Measurements from ENCODE around the gene COL23A1. TPM values are rescaled to one million over a fixed set of nuclear protein-coding genes. Genes with fewer than 3 reads are reported as not detected.
"Not testable (repeated sequence)": the region's sequence is repeated elsewhere in the genome, so short reads cannot be mapped to it uniquely, and the experiment has no call there.

The COL23A1 gene
- total RNA-seq, 1 experiment from 2014 or later: not detected

DNA sequence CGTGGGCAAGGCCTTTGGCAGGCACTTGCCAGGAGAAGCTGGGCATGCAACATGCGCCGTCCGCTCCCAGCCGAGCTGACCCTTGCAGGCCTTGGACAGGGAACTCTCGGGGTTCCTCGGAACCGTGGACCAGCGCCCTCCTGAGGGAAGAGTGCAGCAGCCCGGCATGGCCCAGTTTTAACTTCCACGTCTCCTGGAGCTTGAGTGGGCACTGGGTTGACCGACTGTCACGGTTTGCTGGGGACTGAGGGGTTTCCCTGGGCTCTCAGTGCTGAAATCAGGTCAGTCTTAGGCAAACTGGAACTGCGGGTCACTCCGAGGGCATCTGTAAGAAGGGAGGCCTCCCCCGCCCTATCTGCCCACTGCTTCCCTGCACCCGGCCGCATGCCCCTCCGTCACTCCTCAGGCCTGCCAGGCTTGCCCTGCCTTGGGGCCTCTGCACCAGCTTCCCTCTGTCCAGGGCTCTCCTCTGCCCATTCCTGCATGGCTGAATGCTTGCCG lies 270.6 kb downstream of the COL23A1 start:
- peaks cover 15% of the 10 kb centered on the region for H3K27me3 ChIP-seq (ENCODE audit: low read length)
- H3K36me3 ChIP-seq (ENCODE audit: low read depth, low read length): no peaks in the 10 kb centered on the region
- no peaks in the 10 kb centered on the region for H3K79me2 ChIP-seq (ENCODE audit: low read length)
- H2AFZ ChIP-seq (ENCODE audit: low read length): no peak overlapping the region
- no peak for TF ChIP-seq EZH2phosphoT487 (IDR thresholded peaks at IDR 0.05; ENCODE audit: borderline replicate concordance, low read length)
- TF ChIP-seq EZH2 (IDR thresholded peaks at IDR 0.05; ENCODE audit: low read length, unreplicated experiment): no peak
- TF ChIP-seq CTCF (conservative IDR thresholded peaks at IDR 0.05; ENCODE audit: low read depth, low read length): no peak
- H3K9me2 ChIP-seq (replicated peaks; ENCODE audit: low read length): no peaks in the 10 kb centered on the region
- ChIA-PET CTCF (no interaction called here), POLR2A (ENCODE audit: unreplicated experiment) (no interaction called here)
- H3K4me3 ChIP-seq (ENCODE audit: low read length): no peak overlapping the region
- no peaks in the 10 kb centered on the region for H3F3A ChIP-seq (ENCODE audit: low read length, unreplicated experiment)
- no peaks in the 10 kb centered on the region for H4K20me1 ChIP-seq (ENCODE audit: low read length)
- H3K4me2 ChIP-seq (ENCODE audit: low read length): no peak overlapping the region
- no TSS peak for BruUV-seq (replicated peaks)
- no peak overlapping the region for H3K9ac ChIP-seq (ENCODE audit: low read length)
- H3K9me3 ChIP-seq (ENCODE audit: low read length): no peaks in the 10 kb centered on the region
- DNase-seq (no peak), ATAC-seq (no peak)
- H3K27ac ChIP-seq (ENCODE audit: low read length): no peak overlapping the region
- intact Hi-C loops (cut with micrococcal nuclease): no loop called here
- H3K4me1 ChIP-seq (ENCODE audit: insufficient read depth, low read length): no peaks in the 10 kb centered on the region

DNA sequence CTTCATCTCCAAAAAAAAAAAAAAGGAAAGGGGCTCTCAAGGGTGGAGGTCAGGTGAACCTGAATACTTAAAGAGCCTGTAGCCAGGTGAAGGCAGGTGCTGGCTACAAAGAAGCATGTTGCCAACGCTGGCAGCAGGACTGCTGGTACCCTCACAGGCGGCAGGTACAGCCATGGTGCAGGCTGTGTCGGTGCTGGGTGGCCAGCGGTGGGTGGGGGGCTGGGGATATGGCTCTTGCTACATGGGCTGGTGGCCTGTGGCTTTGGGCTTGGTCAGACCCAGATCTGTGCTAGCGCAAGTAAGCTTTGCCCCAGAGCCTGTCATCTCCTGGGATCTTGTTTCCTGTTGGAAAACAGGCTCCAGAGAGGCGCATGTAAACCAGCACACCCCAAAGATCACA lies 271.3 kb downstream of the COL23A1 start:
- no peaks in the 10 kb centered on the region for H3K36me3 ChIP-seq (ENCODE audit: low read depth, low read length)
- no peak overlapping the region for H3K4me3 ChIP-seq (ENCODE audit: low read length)
- peaks cover 11% of the 10 kb centered on the region for H3K27me3 ChIP-seq (ENCODE audit: low read length)
- H3K9ac ChIP-seq (ENCODE audit: low read length): no peak overlapping the region
- no peaks in the 10 kb centered on the region for H3F3A ChIP-seq (ENCODE audit: low read length, unreplicated experiment)
- ATAC-seq (no peak), DNase-seq (no peak)
- POLR2A ChIA-PET (ENCODE audit: unreplicated experiment): no interaction called here
- CTCF ChIA-PET: no interaction called here
- intact Hi-C loops (cut with micrococcal nuclease): no loop called here
- no peaks in the 10 kb centered on the region for H3K9me2 ChIP-seq (replicated peaks; ENCODE audit: low read length)
- H3K9me3 ChIP-seq (ENCODE audit: low read length): no peaks in the 10 kb centered on the region
- H3K27ac ChIP-seq (ENCODE audit: low read length): no peak overlapping the region
- BruUV-seq (replicated peaks): no TSS peak
- H3K4me2 ChIP-seq (ENCODE audit: low read length): no peak overlapping the region
- H3K79me2 ChIP-seq (ENCODE audit: low read length): no peaks in the 10 kb centered on the region
- TF ChIP-seq EZH2phosphoT487 (IDR thresholded peaks at IDR 0.05; ENCODE audit: borderline replicate concordance, low read length) (no peak), EZH2 (IDR thresholded peaks at IDR 0.05; ENCODE audit: low read length, unreplicated experiment) (no peak), CTCF (conservative IDR thresholded peaks at IDR 0.05; ENCODE audit: low read depth, low read length) (no peak)
- no peaks in the 10 kb centered on the region for H4K20me1 ChIP-seq (ENCODE audit: low read length)
- no peak overlapping the region for H2AFZ ChIP-seq (ENCODE audit: low read length)
- H3K4me1 ChIP-seq (ENCODE audit: insufficient read depth, low read length): no peaks in the 10 kb centered on the region

DNA sequence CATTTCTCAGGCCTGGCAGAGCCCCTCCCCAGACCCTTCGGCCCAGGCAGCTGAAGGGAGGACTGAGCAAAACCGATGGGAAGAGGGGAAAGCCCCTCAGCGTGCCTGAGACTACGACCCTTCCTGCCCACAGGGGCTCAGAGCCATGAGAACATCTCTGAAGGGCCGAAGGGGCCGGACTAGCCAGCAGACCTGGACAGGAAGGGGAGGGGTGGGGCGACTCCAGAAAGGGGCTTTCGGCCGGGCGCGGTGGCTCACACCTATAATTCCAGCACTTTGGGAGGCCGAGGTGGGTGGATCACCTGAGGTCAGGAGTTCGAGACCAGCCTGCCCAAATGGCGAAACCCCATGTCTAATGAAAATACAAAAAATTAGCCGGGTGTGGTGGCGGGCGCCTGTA lies 271.8 kb downstream of the COL23A1 start:
- no peaks in the 10 kb centered on the region for H3K79me2 ChIP-seq (ENCODE audit: low read length)

GRCh38 chr5:178317727-178318126 lies 272.5 kb downstream of the COL23A1 start:
- H3K4me1 ChIP-seq (ENCODE audit: insufficient read depth, low read length); ATAC-seq; H3K9me3 ChIP-seq (ENCODE audit: low read length); H3K36me3 ChIP-seq (ENCODE audit: low read depth, low read length); CTCF ChIA-PET; H3K27ac ChIP-seq (ENCODE audit: low read length); DNase-seq; H2AFZ ChIP-seq (ENCODE audit: low read length); H3K79me2 ChIP-seq (ENCODE audit: low read length); H3K4me2 ChIP-seq (ENCODE audit: low read length); H4K20me1 ChIP-seq (ENCODE audit: low read length); H3K9ac ChIP-seq (ENCODE audit: low read length); H3K4me3 ChIP-seq (ENCODE audit: low read length); intact Hi-C loops (cut with micrococcal nuclease); H3K9me2 ChIP-seq (replicated peaks; ENCODE audit: low read length); H3F3A ChIP-seq (ENCODE audit: low read length, unreplicated experiment); BruUV-seq (replicated peaks); POLR2A ChIA-PET (ENCODE audit: unreplicated experiment): not testable (repeated sequence)
- H3K27me3 ChIP-seq (ENCODE audit: low read length): peaks cover 11% of the 10 kb centered on the region

More for the DNA sequence above, 271.8 kb downstream of the COL23A1 start:
- CTCF ChIA-PET: no interaction called here
- Histone ChIP-seq H3K27ac (ENCODE audit: low read length) (no peak overlapping the region), H3K9ac (ENCODE audit: low read length) (no peak overlapping the region), H3F3A (ENCODE audit: low read length, unreplicated experiment) (no peaks in the 10 kb centered on the region), H2AFZ (ENCODE audit: low read length) (no peak overlapping the region), H3K9me2 (replicated peaks; ENCODE audit: low read length) (no peaks in the 10 kb centered on the region), H3K4me1 (ENCODE audit: insufficient read depth, low read length) (no peaks in the 10 kb centered on the region), H3K9me3 (ENCODE audit: low read length) (no peaks in the 10 kb centered on the region), H3K4me3 (ENCODE audit: low read length) (no peak overlapping the region), H3K36me3 (ENCODE audit: low read depth, low read length) (no peaks in the 10 kb centered on the region), H3K4me2 (ENCODE audit: low read length) (no peak overlapping the region), H4K20me1 (ENCODE audit: low read length) (no peaks in the 10 kb centered on the region), H3K27me3 (ENCODE audit: low read length) (peaks cover 11% of the 10 kb centered on the region)
- POLR2A ChIA-PET (ENCODE audit: unreplicated experiment): no interaction called here
- no TSS peak for BruUV-seq (replicated peaks)
- no peak for TF ChIP-seq EZH2 (IDR thresholded peaks at IDR 0.05; ENCODE audit: low read length, unreplicated experiment)
- TF ChIP-seq CTCF (conservative IDR thresholded peaks at IDR 0.05; ENCODE audit: low read depth, low read length): no peak
- TF ChIP-seq EZH2phosphoT487 (IDR thresholded peaks at IDR 0.05; ENCODE audit: borderline replicate concordance, low read length): no peak
- no peak for DNase-seq
- no peak for ATAC-seq
- intact Hi-C loops (cut with micrococcal nuclease): no loop called here

Data from PC-3 (cell line).